Erythroblast (primary cell): ENCODE results near the gene ZBTB7A.

Experiments
- GATA1 ChIP-seq: IDR thresholded peaks from 2 replicates; pipeline ENCODE4 v1.6.1; 2011; ENCODE audit warnings: low read depth, mild to moderate bottlenecking, control low read depth, low read length, moderate library complexity
- POLR2A ChIP-seq: IDR thresholded peaks from 2 replicates; pipeline ENCODE4 v1.6.1; 2011; ENCODE audit warnings: mild to moderate bottlenecking, low read length

DNA sequence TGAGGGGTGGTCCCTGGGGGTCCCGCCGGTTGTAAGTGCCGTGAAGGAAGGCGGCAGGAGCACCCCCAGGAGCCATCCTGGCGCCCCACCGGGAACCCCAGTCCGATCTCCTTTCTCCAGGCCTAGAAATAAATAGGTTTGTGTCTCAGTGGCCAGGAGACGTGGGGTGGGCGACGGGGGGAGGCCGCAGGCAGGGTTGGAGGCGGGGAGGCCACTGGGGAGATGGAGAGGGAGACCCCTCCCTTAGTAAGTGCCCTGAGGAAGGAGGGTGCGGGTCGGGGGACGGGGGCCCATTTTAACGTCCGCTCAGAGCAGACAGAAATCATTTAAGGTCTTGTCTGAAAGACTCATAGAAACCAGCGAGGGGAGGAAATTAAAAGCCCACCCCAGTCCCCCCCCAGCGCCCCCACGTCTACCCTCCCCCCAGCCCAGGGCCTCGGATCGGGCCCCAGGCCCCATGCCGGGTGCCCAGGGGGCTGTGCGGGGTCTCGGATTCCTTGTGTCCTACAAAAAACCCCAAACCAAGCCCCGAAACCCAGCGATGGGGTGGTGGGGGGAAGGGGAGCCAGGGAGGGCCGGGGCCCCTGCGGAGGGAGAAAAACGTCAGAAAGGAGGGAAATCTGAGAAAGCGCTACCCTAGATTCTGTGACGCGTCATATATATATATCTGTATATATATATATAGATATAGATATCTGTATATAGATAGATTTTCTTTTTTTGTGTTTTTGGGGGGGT lies 19.6 kb downstream of the ZBTB7A start:
- no peak for TF ChIP-seq POLR2A
- TF ChIP-seq GATA1 = no peak
